NT2/D1 (cell line): Measurements from ENCODE around the gene THPO.

Experiments
- DNase-seq: peaks from one replicate; pipeline ENCODE4 v3.0.0-alpha.2; 2011; ENCODE audit warnings: low read depth, low spot score
- H3K27me3 ChIP-seq: 2 replicates; pipeline ENCODE4 v1.6.0; 2011; ENCODE audit warnings: mild to moderate bottlenecking; ENCODE audit not compliant: insufficient read length, insufficient read depth
- H3K36me3 ChIP-seq: 2 replicates; pipeline ENCODE4 v1.6.1; 2011; ENCODE audit warnings: mild to moderate bottlenecking, low read length, mixed read lengths; ENCODE audit not compliant: insufficient read depth, insufficient read length
- H3K4me1 ChIP-seq: 2 replicates; pipeline ENCODE4 v1.5.1; 2011; ENCODE audit not compliant: insufficient read depth, insufficient read length
- H3K4me3 ChIP-seq: 2 replicates; pipeline ENCODE4 v1.5.1; 2011; ENCODE audit warnings: low read depth; ENCODE audit not compliant: insufficient read length
- H3K9ac ChIP-seq: 2 replicates; pipeline ENCODE4 v1.6.0; 2011; ENCODE audit warnings: low read depth; ENCODE audit not compliant: insufficient read length
- H3K9me3 ChIP-seq: 2 replicates; pipeline ENCODE4 v1.5.1; 2011; ENCODE audit warnings: mild to moderate bottlenecking, low read length; ENCODE audit not compliant: insufficient read depth
- SUZ12 ChIP-seq: IDR thresholded peaks from 2 replicates; pipeline ENCODE4 v1.6.1; 2011; ENCODE audit not compliant: insufficient read length, insufficient read depth; ENCODE audit errors: extremely low read depth
- YY1 ChIP-seq: IDR thresholded peaks from 2 replicates; pipeline ENCODE4 v1.6.1; 2011; ENCODE audit not compliant: insufficient read length, insufficient read depth
- ZNF274 ChIP-seq: IDR thresholded peaks from 2 replicates; pipeline ENCODE4 v1.6.1; 2011; ENCODE audit warnings: mild to moderate bottlenecking, low read depth, low read length

Gene THPO

DNA sequence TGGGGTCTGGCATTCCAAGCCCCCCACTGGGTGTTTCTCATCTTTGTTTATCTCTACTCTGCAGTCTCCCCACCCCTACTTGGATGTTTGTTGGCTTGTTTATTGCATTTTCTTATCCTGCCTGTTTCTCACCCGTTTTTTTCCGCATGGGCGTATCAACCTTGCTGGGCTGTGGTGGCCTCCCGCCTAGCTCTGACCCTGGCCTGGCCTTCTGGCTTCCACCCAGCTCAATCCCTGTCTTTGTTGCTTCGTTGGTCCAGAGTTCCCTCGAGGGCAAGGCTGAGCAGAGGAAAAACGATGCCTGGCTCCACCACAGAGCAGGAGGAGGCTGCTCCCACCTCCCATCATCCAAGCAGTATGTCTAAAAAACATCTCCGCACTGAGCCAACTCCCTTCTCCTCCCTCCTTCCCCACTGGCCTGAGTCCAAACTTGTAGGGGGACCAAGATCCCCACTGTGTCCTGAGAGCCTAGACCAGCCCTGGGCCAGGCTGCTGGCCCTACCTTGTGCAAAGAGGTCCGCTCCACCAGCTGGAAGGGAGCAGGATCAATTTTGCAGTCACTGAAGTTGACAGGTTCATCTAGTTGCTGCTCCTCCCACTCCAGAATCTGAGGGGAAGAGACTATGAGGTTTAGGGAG lies 26.4 kb downstream of the THPO start:
- no peaks in the 10 kb centered on the region for H3K9me3 ChIP-seq
- DNase-seq = no peak

DNA sequence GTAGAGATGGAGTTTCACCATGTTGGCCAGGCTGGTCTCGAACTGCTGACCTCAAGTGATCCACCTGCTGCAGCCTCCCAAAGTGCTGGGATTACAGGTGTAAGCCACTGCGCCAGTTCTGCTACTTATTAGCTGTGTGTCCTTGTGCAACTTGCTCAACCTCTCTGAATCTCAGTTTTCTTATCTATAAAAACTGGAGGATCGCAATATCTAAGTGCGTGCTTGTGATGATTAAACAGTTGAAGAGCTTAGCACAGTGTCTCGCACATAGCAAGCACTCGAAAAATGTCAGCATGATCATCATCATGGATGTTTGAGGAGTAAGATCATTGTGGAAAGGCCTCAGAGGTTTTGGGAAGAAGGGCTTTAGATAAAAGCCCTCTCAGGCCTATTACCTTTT lies 27.4 kb downstream of the THPO start:
- TF ChIP-seq YY1 (no peak), SUZ12 (no peak), ZNF274 (no peak)

More for the DNA sequence above, 26.4 kb downstream of the THPO start:
- H3K27me3 ChIP-seq = no peaks in the 10 kb centered on the region
- no peak overlapping the region for H3K9ac ChIP-seq
- TF ChIP-seq SUZ12 (no peak), ZNF274 (no peak), YY1 (no peak)
- peaks cover 69% of the 10 kb centered on the region for H3K36me3 ChIP-seq
- peaks cover 24% of the 10 kb centered on the region for H3K4me1 ChIP-seq
- no peak overlapping the region for H3K4me3 ChIP-seq

DNA sequence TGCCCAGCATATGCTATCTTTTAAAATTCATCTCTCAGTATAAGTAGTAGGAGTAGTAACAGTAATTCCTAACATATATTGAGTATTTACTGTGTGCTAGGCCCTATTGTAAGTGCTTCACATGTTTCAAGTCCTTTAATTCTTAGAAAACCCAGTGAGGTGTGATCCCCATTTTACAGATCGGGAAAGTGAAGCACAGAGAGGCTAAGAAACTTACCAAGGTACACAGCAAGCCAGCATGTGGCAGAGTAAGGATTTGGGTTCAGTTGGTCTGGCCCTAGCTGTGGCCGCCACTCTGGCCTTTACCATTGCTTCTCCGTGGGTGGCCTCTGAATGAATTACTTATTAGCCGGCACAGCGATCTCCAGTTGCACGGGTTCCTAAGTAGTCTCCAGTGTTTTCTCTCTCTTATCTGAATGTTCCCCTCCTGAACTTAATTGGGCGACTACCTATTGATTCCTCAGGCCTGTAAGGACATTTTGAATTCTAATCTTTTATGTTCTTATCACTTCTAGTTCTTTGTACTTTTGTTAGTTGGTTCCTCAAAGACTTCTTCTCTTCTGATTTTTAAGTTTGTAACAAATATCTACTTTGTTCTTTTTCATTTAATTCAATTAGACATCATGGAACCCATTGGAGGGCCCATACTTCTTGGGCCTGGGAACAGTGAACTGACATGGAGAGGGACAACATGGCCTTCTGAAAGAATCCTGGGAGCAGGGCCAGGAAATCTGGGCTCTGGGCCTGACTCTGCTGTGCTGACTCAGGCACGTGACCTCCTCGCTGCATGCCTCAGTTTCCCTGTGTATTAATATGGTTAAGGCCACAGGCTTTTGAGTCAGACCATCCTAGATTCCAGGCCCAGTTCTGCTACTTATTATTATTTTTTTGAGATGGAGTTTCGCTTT lies 28.2 kb downstream of the THPO start:
- Histone ChIP-seq H3K36me3 (peaks cover 67% of the 10 kb centered on the region), H3K9me3 (no peaks in the 10 kb centered on the region), H3K4me1 (peaks cover 26% of the 10 kb centered on the region), H3K9ac (no peak overlapping the region), H3K4me3 (no peak overlapping the region), H3K27me3 (no peaks in the 10 kb centered on the region)
- DNase-seq = no peak
- TF ChIP-seq SUZ12 (no peak), YY1 (no peak), ZNF274 (no peak)

More for the DNA sequence above, 27.4 kb downstream of the THPO start:
- H3K4me3 ChIP-seq = no peak overlapping the region
- DNase-seq = no peak
- H3K9me3 ChIP-seq = no peaks in the 10 kb centered on the region
- H3K36me3 ChIP-seq = peaks cover 72% of the 10 kb centered on the region
- H3K9ac ChIP-seq = no peak overlapping the region
- H3K27me3 ChIP-seq = no peaks in the 10 kb centered on the region
- H3K4me1 ChIP-seq = peaks cover 27% of the 10 kb centered on the region

DNA sequence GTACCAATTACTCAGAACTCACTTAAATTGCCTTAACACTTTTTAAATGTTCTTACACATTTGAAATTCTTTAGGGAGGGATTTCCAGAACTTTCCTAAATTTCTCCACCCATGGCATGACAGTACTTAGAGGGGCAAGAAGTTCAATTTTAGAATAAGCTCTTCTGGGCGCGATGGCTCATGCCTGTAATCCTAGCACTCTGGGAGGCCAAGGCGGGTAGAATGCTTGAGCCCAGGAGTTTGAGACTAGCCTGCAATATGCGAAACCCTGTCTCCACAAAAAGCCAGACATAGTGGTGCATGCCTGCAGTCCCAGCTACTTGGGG lies 30.0 kb downstream of the THPO start:
- H3K4me3 ChIP-seq = no peak overlapping the region
- H3K9me3 ChIP-seq = no peaks in the 10 kb centered on the region
- no peak for TF ChIP-seq SUZ12
- TF ChIP-seq YY1 = no peak
- TF ChIP-seq ZNF274 = no peak
- H3K36me3 ChIP-seq = peaks cover 64% of the 10 kb centered on the region
- no peak for DNase-seq
- H3K4me1 ChIP-seq = peaks cover 23% of the 10 kb centered on the region
- no peaks in the 10 kb centered on the region for H3K27me3 ChIP-seq
- H3K9ac ChIP-seq = no peak overlapping the region

DNA sequence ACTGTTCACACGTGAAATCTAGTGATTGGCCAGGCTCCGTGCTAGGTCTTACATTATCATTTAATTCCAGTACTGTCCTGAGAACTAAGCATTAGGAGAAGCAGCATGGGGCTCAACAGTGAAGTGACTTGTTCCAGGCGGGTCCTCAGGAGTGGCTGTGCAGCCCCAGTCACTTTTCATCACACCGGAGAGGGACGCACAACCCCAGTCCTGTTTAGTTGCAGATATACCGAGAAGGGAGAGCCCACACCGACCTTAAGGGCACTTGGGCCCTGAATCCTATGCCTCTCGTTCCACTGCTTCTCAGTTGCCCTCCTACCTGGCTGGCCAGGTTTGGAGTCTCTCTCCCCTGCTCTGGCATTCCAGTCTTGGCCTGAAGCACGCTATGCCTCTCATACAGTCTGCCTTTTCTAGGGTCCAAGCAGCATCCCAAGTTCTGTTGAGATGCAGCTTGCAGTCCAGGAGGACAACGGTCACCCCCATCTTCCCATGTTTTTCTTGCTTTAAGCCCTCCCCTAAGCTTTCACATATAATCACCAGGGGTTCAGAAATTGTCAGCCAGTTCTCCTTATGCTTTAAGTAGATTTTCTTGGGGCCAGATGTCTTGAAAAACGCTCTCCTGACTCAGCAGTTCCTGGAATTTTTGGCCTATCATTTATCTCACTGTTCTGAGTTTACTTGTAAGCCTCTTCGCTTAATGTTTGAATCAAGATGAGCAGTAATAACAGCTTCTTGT lies 30.5 kb downstream of the THPO start:
- H3K27me3 ChIP-seq = no peaks in the 10 kb centered on the region

DNA sequence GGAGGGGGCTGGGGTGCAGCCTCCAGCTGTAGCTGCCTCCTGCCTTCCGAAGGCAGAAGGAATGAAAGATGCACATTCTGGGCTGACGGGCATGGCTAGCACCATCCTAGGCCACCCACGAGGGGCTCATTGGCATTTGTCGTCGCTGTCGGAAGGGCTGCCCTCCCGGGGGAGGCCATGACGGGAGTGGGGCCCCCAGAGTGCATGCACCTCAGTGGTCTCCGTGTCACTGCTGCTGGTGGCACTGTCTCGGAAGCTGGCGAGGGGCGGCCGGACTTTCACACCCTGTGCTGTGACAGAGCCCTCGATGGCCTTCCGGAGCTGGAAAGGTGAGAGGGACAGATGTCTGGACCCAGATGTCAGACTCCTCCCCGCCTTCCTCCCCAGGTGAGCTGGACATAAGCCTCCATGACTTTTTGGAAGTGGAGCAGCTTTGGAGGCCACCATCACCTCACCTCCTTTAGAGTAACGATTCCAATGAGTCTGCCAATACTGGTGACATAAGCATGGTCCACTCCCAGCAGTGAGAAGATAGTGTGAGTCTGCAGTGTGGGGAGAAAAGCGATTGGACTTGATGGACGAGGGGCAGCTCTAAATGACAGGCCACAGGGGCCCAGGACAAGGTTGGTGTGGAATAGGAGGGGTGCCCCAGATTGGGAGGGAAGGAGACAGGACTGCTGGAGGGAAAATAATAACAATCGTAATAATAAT lies 31.4 kb downstream of the THPO start:
- Histone ChIP-seq H3K36me3 (peaks cover 63% of the 10 kb centered on the region), H3K4me3 (no peak overlapping the region), H3K27me3 (no peaks in the 10 kb centered on the region), H3K9ac (no peak overlapping the region), H3K4me1 (peaks cover 22% of the 10 kb centered on the region), H3K9me3 (no peaks in the 10 kb centered on the region)
- no peak for DNase-seq
- TF ChIP-seq SUZ12 (no peak), ZNF274 (no peak), YY1 (no peak)

More for the DNA sequence above, 30.5 kb downstream of the THPO start:
- DNase-seq = no peak
- no peak for TF ChIP-seq YY1
- TF ChIP-seq ZNF274 = no peak
- no peak for TF ChIP-seq SUZ12
- peaks cover 26% of the 10 kb centered on the region for H3K4me1 ChIP-seq
- no peak overlapping the region for H3K9ac ChIP-seq
- peaks cover 64% of the 10 kb centered on the region for H3K36me3 ChIP-seq
- no peak overlapping the region for H3K4me3 ChIP-seq
- H3K9me3 ChIP-seq = no peaks in the 10 kb centered on the region
